ENCODE measurements around the gene TNP2. TPM values are rescaled to one million over a fixed set of nuclear protein-coding genes. Genes with fewer than 3 reads are reported as not detected.
A peak's percentile ranks its signal among the peaks of the same experiment; 100 is the strongest.

The TNP2 gene
- total RNA-seq, 1 donor, result not detected

- DNase-seq (ENCODE audit: low read depth in 2 of 3, low spot score in 2 of 3), result peak in 1 of 3 donors; percentile 43
Observed at GRCh38 chr16:11278681-11279628, 9.8 kb upstream of the TNP2 start.

- DNase-seq (ENCODE audit: low read depth in 2 of 3, low spot score in 2 of 3), result no peak
Observed at GRCh38 chr16:11277607-11278337, 8.6 kb upstream of the TNP2 start.

- DNase-seq (ENCODE audit: low read depth in 2 of 3, low spot score in 2 of 3), result no peak
Observed at GRCh38 chr16:11276896-11277593, 7.9 kb upstream of the TNP2 start.

GRCh38 chr16:11276143-11276895 lies 7.2 kb upstream of the TNP2 start, which contains the start of gene PRM2:
PRM2 (minus strand) TSS chr16:11276480; CDS start chr16:11276370, 110 bp downstream.
- no peak for DNase-seq (ENCODE audit: low read depth in 2 of 3, low spot score in 2 of 3)

- DNase-seq (ENCODE audit: low read depth in 2 of 3, low spot score in 2 of 3), result no peak
Observed at GRCh38 chr16:11274964-11275363, 5.8 kb upstream of the TNP2 start.

- DNase-seq (ENCODE audit: low read depth in 2 of 3, low spot score in 2 of 3), result no peak
Observed at GRCh38 chr16:11273721-11274324, 4.7 kb upstream of the TNP2 start.

GRCh38 chr16:11272921-11273720 lies 4.0 kb upstream of the TNP2 start, which contains the start of gene PRM3:
PRM3 (minus strand) TSS chr16:11273629; CDS start chr16:11273595, 34 bp downstream.
- no peak for DNase-seq (ENCODE audit: low read depth in 2 of 3, low spot score in 2 of 3)

GRCh38 chr16:11272484-11272883 lies 3.4 kb upstream of the TNP2 start:
- no peak for DNase-seq (ENCODE audit: low read depth in 2 of 3, low spot score in 2 of 3)

- no peak for DNase-seq (ENCODE audit: low read depth in 2 of 3, low spot score in 2 of 3)
Observed at GRCh38 chr16:11271610-11272009, 2.5 kb upstream of the TNP2 start.

- DNase-seq (ENCODE audit: low read depth in 2 of 3, low spot score in 2 of 3), result no peak
Observed at GRCh38 chr16:11270602-11271162, 1.6 kb upstream of the TNP2 start.

GRCh38 chr16:11265124-11265523 lies 4.0 kb downstream of the TNP2 start:
- DNase-seq (ENCODE audit: low read depth in 2 of 3, low spot score in 2 of 3), result no peak

GRCh38 chr16:11264155-11264832 lies 4.8 kb downstream of the TNP2 start:
- peak in 1 of 3 donors; percentile 40 for DNase-seq (ENCODE audit: low read depth in 2 of 3, low spot score in 2 of 3)

GRCh38 chr16:11263737-11264136 lies 5.4 kb downstream of the TNP2 start:
- DNase-seq (ENCODE audit: low read depth in 2 of 3, low spot score in 2 of 3), result peak in 2 of 3 donors; percentile 62 to 81

- DNase-seq (ENCODE audit: low read depth in 2 of 3, low spot score in 2 of 3), result no peak
Observed at GRCh38 chr16:11262915-11263314, 6.2 kb downstream of the TNP2 start.

- no peak for DNase-seq (ENCODE audit: low read depth in 2 of 3, low spot score in 2 of 3)
Observed at GRCh38 chr16:11260596-11260966, 8.5 kb downstream of the TNP2 start.

GRCh38 chr16:11259655-11260595 lies 9.2 kb downstream of the TNP2 start:
- DNase-seq (ENCODE audit: low read depth in 2 of 3, low spot score in 2 of 3), result no peak

All from hematopoietic multipotent progenitor cell (in vitro differentiated cells).